NCI-H2029 (cell line): ENCODE data around the gene AGBL1.

Experiments used
- DNase-seq: peaks from one replicate; lab custom pipeline; 2025; lab: John Stamatoyannopoulos, UW

Gene AGBL1

DNA sequence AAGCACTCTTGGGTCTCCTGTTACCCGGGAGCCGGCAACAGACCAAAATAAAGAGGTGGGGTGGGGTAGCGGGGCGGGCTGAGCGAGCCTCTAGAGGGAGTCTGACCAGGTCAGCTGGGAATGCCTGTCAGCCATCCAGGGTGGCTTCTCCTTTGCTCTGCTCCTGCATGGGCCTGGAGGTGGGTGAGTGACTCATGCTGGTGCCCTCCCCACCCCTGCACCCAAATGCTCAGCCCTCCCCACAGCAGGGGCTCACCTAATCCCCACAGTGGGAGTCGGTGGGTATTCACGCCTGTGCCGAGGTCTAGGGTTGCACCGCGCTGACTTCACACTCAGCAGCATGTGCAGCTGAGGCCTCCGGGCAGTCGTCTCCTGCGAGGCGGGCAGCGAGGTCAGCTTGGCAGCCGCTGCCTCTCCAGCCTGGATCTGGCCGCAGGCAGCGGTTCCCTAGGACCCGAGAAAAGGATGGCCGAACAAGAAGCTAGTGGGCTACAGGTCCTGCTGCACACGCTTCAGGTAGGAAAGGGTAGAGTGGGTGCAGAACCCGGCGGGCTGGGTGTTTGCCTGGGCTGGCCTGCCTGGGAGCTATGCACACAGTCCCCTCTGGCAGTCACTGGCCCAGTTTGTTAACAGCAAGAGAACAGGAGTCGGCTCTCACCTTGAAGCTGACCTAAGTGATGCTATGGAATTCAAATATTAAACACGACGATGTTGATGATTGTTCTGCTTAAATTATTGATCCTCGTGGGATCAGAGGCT is at the start of gene AGBL1:
TSS of gene AGBL1 (plus strand) at position 364 of the 759 bp plus-strand sequence.
- no peak for DNase-seq

DNA sequence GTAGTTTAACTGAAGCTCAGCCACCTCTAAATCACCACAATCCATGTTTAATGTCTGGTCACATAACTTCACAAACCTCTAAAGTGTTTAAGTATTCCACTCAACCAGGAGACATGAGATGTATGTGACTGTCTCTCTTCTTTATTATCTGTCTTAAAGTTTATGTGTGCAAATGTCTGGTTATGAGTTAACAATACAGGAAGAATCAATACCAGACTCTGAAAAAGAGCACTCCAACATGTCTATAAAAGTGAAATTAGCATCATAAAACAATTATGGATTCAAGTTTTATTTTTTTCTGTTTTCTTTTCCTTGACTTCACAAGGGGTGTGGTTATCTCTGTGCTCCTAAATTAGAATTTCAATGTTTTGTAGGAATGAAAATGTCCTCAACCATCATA is 44.8 kb upstream of the AGBL1 start:
- no peak for DNase-seq

DNA sequence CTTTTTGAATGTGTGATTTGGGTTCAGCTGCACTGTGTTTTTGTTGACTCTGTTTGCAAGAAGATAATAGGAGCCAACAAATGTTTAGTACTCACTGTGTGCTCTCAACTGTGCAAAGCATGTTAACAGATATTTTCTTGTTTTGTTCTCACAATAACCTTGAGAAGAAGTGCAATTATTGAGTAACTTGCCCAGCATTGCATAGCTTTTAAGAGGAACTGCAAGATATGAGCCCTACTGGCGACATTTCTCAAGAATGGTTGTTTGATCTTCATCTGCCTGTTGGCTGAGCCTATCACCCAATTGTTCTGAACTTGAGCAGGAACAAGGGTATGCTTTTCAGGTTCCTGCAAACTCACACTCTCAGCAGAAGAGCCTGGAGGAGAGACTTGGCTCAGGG is 43.4 kb upstream of the AGBL1 start:
- no peak for DNase-seq

DNA sequence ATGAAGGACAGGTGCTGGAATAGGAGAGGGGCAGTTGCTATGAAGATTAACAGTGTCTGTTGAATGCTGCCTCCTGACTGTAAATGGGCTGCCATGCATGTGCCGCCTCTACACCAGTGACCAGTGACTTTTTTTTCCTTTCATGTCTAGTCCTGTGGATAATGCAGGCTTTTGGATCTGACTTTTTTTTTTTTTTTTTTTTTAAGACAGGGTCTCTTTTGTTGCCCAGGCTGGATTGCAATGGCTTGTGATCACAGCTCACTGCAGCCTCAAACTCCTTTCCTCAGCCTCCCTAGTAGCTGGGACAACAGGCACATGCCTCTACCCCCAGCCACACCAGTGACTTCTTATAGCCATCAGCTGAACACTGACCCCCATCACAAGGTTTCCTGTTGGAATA is 41.2 kb upstream of the AGBL1 start:
- DNase-seq = no peak

DNA sequence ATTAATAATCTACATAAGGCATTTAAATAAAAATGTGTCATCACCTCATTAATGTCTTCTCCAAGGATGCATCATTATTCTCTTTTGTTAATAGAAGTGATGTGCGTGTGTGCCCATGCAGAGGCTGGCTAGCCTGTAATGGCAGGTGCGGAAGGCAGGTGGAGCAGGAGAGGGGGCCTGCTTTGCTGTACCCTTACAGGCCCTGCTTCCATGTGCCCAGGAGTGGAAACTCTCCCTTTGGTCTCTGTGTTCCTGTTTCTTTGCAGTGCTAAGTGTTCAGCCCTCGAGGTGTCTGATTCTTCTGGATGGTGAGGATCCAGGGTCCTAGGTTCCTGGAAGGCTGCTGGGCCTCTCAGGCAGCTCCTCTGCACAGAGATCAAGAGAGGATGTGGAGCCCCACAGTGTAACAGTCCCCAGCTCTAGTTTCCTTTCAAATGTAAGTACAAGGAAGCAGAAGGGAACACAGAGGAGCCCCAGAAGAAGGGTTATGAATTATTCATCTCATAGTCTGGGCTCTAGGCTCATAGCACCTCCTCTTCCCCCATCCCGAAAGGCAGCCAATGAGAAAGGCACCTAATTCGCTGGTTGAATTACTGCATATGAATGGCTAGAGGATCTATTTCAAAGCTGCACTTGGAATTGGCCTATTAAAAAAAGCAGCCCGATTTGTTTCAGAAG is 39.2 kb upstream of the AGBL1 start:
- no peak for DNase-seq

DNA sequence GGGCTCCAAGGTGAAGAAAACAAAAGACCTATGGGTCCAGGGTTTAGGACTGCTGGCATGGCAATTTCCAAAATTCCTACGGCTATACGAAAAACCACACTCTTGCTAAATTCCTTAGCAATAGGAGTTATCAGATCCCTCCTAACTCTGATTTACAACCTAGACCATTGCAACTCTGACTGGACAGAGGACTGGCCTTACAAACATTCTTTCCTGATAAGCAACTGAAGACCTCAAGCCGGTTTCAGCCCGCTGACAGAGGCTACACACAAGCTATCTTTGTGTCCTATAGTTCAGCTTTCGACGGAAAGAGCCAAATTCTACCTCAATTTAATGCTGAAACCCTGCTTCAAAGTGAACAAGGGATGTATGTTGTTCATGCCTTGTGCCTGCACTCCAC is 38.3 kb upstream of the AGBL1 start:
- DNase-seq = no peak

DNA sequence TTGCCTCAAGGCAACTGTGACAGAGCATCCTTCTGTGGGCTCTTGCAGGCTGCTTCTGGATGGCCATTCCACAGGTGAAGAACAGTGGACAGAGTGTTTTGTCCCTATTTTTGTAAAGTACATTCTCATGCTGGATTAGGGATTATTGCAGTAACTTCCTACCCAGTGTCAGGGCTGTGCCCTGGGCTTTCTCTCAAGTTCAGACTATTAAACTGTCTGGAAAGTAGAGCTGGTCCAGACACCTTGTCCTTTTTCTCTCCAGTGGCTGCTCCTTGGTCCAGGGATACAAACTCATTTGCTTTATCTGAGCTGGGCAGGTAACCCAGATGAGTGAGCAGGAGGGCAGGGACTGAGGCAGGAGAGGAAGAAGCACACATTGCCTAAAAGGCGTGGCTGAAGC is 37.4 kb upstream of the AGBL1 start:
- DNase-seq = no peak

DNA sequence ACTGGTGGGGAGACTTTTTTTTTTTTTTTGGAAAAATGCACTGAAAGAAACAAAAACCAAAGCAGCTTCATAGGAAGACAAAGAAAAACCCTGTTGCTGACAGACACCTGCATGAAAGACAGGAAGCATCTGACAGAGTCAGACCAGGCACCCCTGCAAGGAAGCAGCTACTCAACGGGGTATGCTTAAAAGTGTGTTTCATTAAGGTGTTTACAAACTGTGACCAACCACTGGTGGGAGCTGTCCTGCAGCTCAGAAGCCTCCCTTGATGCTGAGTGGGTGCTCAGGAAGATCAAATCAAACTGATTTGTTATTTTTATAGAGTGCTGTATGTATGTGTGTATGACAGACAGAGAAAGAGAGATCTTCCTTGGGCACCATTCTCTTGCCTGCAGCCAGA is 34.7 kb upstream of the AGBL1 start:
- no peak for DNase-seq

DNA sequence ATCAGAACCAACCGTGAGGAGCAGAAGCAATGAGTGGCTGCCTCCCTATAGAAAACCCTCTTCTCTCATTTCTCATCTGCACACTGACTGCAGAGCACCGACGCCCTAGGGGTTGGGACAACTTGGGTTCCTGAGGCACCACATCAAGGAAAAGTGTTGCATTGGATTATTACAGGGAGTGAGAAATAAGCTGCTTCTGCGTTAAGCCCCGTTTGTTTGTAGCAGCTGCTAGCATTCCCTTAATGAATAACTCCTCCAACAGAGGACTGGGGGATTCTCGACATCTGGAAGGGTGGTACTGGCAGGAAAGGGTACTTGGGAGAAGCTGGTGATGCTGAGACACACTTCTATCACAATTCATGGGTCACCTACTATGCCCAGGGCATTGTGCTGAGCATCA is 25.3 kb upstream of the AGBL1 start:
- DNase-seq = no peak

DNA sequence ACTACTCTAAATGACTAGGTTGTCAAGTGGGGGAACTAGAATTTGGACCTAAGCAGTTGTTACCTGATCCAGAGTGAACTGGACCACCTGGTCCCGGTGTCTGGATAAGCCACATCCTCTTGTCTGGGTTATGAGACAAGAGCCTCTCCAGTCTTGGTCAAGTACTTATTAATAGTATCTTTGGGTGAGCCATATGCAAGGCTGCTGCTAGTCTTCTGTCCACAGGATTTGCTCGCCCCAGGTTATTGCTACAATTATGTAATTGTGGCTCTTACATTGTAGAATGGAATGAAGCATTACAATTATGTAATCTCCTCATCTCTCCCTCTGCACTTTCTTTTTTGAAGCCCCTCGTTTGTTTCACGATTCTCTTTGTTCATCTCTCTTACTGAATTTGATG is 24.0 kb upstream of the AGBL1 start:
- no peak for DNase-seq

DNA sequence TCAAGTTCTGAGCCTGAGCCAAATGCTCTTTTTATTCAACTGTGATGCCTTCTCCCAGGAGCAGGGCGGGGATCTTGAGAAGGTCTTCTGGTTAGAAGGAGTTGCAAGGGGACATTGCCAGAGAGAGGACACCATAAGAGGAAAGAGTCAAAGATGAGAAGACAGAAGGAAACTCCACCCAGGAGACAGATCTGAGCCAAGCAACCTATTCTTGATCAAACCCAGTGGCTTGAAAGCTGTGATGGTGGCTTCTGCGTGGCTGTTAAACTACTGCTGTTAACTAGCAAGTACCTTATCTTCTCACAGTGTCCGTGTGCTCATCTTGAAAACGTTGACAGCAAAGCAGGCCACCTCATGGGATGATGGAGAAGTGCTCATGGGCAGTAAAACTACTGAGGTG is 19.8 kb upstream of the AGBL1 start:
- DNase-seq = no peak

DNA sequence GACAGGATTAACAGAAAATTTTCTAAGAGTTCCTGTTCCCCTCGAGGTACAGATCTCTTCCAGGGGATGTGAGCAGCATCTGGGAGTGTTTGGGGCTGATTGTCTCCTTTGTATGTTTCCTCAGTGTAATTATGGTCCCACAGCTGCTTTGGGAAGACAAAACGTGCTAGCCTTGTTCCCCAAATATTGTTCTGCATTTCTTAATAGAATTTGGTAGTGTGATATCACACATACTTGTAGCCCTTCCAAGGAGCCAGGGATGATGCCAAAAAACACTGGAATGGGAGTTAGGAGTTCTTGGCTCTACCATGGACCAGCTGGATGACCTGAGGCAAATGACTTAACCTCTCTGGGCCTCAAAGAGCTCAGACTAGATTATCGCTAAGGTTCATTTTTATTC is 19.0 kb upstream of the AGBL1 start:
- DNase-seq = no peak

DNA sequence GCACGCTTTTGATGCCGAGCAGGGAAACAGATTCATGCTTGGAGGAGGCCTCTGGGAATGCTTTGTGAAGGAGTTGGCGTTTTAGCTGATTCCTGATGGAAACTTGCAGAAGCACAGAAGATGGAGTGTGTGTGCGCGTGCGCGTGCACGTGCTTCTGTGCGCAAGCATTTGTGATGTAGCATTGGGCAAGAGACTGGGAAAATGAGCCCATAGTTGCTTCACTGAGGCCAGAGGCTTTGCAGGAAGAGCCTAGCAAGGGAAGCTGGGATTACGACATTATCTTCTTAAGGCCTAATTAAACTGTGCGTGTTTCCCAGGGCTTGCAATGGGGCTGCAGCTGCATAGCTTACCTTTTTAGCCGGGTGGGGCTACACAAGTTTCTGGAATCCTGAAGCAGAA is 18.1 kb upstream of the AGBL1 start:
- no peak for DNase-seq

DNA sequence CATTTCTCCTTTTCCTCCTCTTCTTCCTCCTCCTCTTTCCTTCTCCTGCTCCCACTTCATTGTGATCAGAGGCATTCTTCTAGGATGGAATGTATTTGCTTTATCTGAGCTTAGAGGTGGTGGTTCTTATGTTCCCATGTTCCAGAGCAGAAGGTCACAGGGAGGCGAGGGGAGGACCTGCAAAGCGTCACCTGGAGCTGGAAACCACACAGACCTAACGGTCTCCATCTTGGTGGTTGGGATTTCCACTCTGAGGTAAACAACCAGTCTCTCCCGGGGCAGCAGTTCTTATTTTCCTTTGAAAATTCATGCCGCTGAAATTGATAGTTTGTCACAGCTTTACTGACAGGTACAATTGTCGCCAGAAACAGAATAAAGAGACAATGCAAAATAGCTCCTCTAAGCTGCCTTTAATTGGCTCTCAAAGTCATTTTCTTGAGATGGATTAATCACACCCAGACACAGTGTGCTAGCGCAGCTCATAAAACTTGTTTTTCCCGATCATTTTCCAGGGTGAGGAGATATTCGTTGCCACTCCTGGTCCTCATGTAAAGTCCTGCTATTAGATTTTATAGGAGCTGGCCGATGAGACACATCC is 16.9 kb upstream of the AGBL1 start:
- no peak for DNase-seq

DNA sequence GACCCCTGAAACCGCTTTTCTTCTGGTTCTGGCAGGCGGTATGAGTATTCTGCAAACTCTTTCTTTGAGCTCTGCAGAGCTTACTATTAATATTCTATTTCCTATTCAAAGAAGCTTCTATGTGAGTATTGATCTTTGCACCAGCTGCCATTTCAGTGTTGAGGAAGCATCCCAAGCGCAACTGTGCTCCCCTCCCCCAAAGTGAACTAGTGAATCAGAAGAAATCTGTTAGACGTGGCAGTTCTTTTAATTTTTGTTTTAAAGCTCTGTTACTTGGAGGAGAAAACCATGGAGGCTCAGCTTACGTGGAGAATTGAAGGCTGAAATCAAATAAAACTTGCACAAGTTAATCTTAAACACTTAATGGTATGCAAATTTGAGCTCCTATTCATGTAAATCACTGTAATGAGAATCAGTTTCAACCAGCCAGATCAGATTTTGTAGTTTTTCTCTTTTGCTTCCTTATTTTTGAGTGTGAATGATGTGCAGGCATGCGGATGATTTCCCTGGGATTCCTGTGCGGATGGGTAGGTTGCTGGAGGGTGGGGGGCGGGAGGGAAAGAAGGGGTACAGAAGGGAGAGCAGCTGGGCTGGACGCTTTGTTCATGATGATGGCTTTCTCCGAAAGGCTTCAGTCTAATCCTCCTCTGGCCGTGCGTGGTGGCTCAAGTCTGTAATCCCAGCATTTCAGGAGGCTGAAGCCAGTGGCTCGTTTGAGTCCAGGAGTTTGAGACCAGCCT is 16.1 kb upstream of the AGBL1 start:
- DNase-seq = no peak

DNA sequence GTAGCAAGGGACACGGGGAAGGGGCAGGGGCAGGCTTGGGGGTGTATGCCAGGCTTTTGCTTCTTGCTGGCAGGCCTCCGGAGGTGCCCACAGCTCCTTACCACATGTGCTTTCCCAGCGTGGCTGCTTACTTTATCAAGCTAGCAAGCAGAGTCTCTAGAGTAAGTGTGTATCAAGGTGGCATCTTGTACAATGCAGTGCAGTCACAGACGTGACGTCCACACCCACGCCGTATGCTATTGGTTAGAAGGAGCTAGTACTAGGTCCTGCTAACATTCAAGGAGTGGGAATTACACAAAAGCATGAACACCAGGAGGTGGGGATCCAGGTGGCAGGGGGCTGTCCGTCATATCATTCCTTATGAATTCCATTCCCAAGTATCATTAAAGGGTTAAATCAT is 15.3 kb upstream of the AGBL1 start:
- DNase-seq = no peak

DNA sequence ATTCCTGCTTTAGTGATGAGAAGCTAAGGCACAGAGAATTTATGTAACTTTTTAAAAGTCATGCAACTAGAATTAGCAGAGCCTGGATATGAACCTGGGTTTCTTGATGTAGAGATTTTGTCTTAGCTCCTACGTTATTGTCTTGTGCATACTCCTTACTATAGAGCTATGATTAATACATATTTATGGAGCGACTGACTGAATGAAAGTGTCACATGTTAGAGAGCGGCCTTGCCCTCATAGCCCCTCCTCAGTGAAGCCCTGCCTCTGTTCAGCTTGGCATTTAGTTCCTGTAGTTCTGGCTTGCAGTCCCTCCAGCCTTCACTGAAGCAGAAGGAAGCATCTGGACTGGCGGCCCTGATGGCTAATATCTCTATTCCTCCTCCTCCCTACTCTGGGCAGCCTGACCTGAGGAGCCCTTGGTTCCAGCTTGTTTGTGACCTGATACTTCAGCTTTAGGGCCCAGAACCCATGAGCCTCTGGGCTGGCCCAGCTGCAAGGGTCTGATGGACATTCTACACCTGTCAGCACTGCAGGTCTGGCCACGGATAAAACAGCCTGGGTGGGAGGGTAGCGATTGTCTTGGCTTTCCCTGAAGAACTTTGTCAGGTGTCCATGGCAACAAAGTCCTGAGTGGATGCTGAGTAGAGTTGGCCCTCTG is 13.4 kb upstream of the AGBL1 start:
- no peak for DNase-seq

DNA sequence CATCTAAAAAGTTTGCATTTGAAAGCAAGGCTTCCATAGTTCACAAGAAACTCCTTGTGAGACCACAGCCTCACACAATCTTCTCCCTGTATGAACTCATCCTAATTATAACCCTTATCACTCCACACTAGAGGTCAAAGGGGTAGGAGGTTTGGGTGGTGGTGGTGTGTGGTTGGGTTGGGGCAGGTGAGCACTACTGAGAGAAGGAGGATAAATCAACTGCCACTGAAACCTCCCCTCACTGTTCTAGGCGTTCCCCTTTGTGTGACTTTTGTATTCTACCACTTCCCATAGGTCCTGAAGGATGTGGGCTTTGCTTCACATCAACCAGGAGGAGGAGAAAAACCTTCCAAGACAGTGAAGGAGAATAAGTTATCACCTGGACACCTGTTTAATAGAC is 6.4 kb upstream of the AGBL1 start:
- no peak for DNase-seq

DNA sequence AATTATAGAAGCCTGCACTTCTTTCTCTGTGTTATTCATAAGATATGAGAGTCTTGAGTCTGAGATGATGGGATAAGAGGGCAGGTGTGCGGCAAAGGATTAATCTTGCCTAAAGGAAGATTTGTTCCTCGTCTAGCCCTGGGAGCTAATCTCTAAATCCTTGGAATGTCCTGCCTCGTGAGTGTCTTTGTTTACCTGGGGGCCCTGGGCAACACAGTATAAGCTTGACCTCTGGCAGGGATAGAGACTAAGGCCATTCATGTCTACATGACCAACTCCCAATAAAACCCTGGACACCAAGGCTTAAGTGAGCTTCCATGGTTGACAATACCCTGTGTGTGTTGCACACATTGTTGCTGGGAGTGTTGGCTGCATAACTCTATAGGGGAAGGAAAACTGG is 3.2 kb upstream of the AGBL1 start:
- no peak for DNase-seq

DNA sequence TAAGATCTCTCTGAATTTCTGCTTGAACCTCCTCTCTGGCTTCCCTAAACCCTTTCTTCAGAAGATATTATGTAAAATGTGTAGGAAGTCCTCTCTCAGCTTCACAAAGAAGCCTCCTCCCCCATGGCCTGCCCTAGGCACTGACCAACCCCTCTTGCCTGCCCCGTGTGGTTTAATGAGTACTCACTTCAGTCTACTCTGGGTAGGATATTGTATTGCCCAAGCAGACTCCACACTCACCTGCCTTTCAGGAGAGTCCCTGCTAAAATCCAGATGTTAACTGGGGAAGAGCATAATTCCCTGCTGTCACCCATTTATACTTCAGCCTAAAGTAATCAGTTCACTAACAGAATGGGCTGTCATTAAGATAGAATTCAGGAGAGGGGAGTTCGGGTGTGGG is 2.6 kb upstream of the AGBL1 start:
- DNase-seq = no peak

DNA sequence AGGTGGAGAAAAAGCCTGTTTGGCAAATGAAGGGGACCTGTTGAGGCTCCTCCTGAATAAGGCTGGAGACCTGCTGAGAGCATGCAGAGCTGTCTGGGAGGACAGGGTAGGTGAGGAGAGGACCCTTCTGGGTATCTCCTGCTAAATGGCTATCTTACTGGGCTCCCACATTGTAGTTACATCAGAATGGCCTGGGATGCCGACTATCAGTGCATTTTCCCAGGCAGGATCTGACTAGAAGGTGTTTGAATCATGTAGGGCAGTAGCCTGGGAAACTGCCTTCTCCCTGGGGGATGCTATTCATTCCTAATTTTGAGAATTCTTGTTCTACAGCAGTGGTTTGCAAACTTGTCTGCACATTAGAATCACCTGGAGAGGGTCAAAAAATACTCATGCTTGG is 631 bp downstream of the AGBL1 start:
- DNase-seq = no peak

DNA sequence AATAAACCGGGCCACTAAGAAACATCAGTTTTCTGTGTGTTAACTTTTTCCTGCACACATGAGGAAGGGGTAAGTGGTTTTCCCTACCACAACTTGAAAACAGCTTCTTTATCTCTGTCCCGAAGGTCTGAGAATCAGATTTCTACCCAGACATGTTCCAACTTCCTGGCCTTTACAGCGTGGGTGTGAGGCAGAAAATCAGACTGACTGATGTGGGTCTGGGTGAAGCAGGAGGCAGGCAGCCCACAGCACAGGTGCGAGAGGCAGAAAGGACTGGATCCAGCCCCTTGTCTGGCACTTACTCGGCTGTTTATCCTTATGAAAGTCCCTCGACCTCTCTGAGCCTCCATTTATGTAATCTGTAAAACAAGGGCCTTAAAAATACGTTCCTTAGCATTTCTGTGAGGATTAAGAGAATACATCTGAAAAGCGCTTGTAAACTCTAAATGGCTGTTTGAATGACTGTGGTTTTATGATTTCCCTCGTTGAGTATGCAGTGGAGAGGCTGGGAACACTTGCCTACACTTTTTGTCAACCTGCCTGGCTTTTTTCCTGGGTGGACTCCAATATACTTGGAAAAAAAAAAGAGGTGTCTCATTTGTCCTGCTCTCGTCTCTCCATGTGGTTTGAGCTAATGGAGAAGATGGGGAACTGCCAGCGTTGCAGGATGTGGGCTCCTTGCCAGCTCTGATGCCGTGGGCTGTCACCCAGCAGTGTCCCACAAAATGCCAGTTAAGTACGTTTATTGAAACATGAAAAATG is 3.1 kb downstream of the AGBL1 start:
- DNase-seq = no peak
